GM18517 (cell line): ENCODE measurements around the gene STAG1.
"Not testable (repeated sequence)": the region's sequence is repeated elsewhere in the genome, so short reads cannot be mapped to it uniquely, and the experiment has no call there.

ENCODE experiments used
- ATAC-seq: cut with Tn5 transposase; IDR thresholded peaks from one replicate; pipeline ENCODE4 v1.9.1; 2021; ENCODE audit warnings: mild to moderate bottlenecking, moderate library complexity; ENCODE audit not compliant: unreplicated experiment

Gene STAG1

GRCh38 chr3:136749091-136749490, 3.1 kb downstream of the STAG1 start:
- no peak for ATAC-seq

GRCh38 chr3:136745916-136746315, 6.3 kb downstream of the STAG1 start:
- ATAC-seq, result no peak

GRCh38 chr3:136741063-136741462, 11.1 kb downstream of the STAG1 start:
- no peak for ATAC-seq

- no peak for ATAC-seq
Observed at GRCh38 chr3:136740351-136740958, 11.7 kb downstream of the STAG1 start.

- ATAC-seq, result not testable (repeated sequence)
Observed at GRCh38 chr3:136736950-136737349, 15.2 kb downstream of the STAG1 start.

- ATAC-seq, result no peak
Observed at GRCh38 chr3:136735103-136735502, 17.1 kb downstream of the STAG1 start.

GRCh38 chr3:136734382-136735070, 17.7 kb downstream of the STAG1 start:
- no peak for ATAC-seq

GRCh38 chr3:136733317-136733833, 18.8 kb downstream of the STAG1 start:
- ATAC-seq, result no peak

GRCh38 chr3:136731274-136731884, 20.8 kb downstream of the STAG1 start:
- ATAC-seq, result no peak

- peak; percentile 65 for ATAC-seq
Observed at GRCh38 chr3:136730595-136731273, 21.4 kb downstream of the STAG1 start.

- peak; percentile 13 for ATAC-seq
Observed at GRCh38 chr3:136728918-136729317, 23.3 kb downstream of the STAG1 start.

GRCh38 chr3:136728473-136728872, 23.7 kb downstream of the STAG1 start:
- peak; percentile 55 for ATAC-seq

GRCh38 chr3:136725468-136725867, 26.7 kb downstream of the STAG1 start:
- ATAC-seq, result no peak

- ATAC-seq, result not testable (repeated sequence)
Observed at GRCh38 chr3:136722916-136723315, 29.3 kb downstream of the STAG1 start.

- ATAC-seq, result not testable (repeated sequence)
Observed at GRCh38 chr3:136722399-136722798, 29.8 kb downstream of the STAG1 start.

GRCh38 chr3:136720091-136720490, 32.1 kb downstream of the STAG1 start:
- ATAC-seq, result no peak

- no peak for ATAC-seq
Observed at GRCh38 chr3:136716629-136717028, 35.5 kb downstream of the STAG1 start.

GRCh38 chr3:136714020-136714419, 38.2 kb downstream of the STAG1 start:
- ATAC-seq, result no peak

- no peak for ATAC-seq
Observed at GRCh38 chr3:136712941-136713340, 39.2 kb downstream of the STAG1 start.

GRCh38 chr3:136711888-136712287, 40.3 kb downstream of the STAG1 start:
- ATAC-seq, result not testable (repeated sequence)

- ATAC-seq, result no peak
Observed at GRCh38 chr3:136711277-136711676, 40.9 kb downstream of the STAG1 start.
